Measurements from ENCODE around the gene DGLUCY. TPM values are rescaled to one million over a fixed set of nuclear protein-coding genes. Genes with fewer than 3 reads are reported as not detected.

The DGLUCY gene
- total and polyA plus RNA-seq, 2 of the 8 experiments (the other 6 are each of a cell fraction or from before 2014, with no cell fraction given), result 24.9 to 31.8 TPM

GRCh38 chr14:91145391-91146160, 31.7 kb downstream of the DGLUCY start:
- CTCF ChIA-PET (ENCODE audit: partially characterized antibody), result interaction anchor here (1.4 to 2.5 kb wide), 6 partner anchors 23 to 243 kb away, joined by 3 to 10 read pairs (median 5); no protein-coding TSS in a partner anchor
- Histone ChIP-seq H3K18ac (ENCODE audit: extremely low read depth, low read length) (no peak overlapping the region), H2BK12ac (ENCODE audit: low read depth, low read length) (no peak overlapping the region), H3K79me1 (ENCODE audit: low read depth, low read length) (no peaks in the 10 kb centered on the region), H2BK5ac (ENCODE audit: low read depth, low read length) (no peak overlapping the region), H2BK120ac (replicated peaks; ENCODE audit: low read depth, low read length) (no peak overlapping the region), H3K9me3 (ENCODE audit: insufficient read depth in 2 of 2, low read depth in 1 of 2, low read length in 1 of 2) (no peaks in the 10 kb centered on the region), H3K23me2 (ENCODE audit: low read depth, low read length) (no peaks in the 10 kb centered on the region), H3K79me2 (ENCODE audit: control insufficient read depth in 1 of 2, insufficient read depth in 2 of 2, low read length in 2 of 2) (no peaks in the 10 kb centered on the region), H3K56ac (replicated peaks; ENCODE audit: insufficient read length, low read depth, low read length) (no peak overlapping the region), H2AK5ac (ENCODE audit: low read depth, low read length) (no peak overlapping the region), H3K23ac (ENCODE audit: insufficient read length) (no peak overlapping the region), H3K27ac (ENCODE audit: low read depth, low read length) (no peak overlapping the region), H3K4me1 (replicated peaks in 1 of 4; ENCODE audit: control insufficient read depth in 3 of 4, insufficient read depth in 4 of 4, low read length in 3 of 4) (peaks cover 0 to under 1% (median 0%) of the 10 kb centered on the region in 4 experiments; a peak in 1 of 7 replicates), H4K91ac (replicated peaks; ENCODE audit: insufficient read length, low read length) (no peak overlapping the region), H3K36me3 (ENCODE audit: control insufficient read depth in 2 of 4, insufficient read depth in 4 of 4, low read length in 3 of 4) (peaks cover 0 to 13% (median 1%) of the 10 kb centered on the region in 4 experiments; a peak in 5 of 8 replicates), H3K14ac (ENCODE audit: insufficient read length) (no peak overlapping the region), H4K8ac (ENCODE audit: extremely low read depth, insufficient read depth, low read length) (no peak overlapping the region), H3K4me3 (ENCODE audit: extremely low read depth in 1 of 4, insufficient read depth in 2 of 4, low read depth in 3 of 4, low read length in 4 of 4) (no peak overlapping the region), H3K27me3 (replicated peaks in 1 of 4; ENCODE audit: control insufficient read depth in 3 of 4, extremely low read depth in 1 of 4, insufficient read depth in 3 of 4, low read length in 3 of 4) (no peaks in the 10 kb centered on the region), H3K9ac (replicated peaks in 1 of 4; ENCODE audit: extremely low read depth in 1 of 4, low read depth in 3 of 4, low read length in 3 of 4) (no peak overlapping the region), H4K5ac (ENCODE audit: insufficient read length, low read depth, low read length) (no peak overlapping the region), H3K4ac (replicated peaks; ENCODE audit: insufficient read length, low read depth, low read length) (no peak overlapping the region), H4K20me1 (replicated peaks in 1 of 2; ENCODE audit: control insufficient read depth in 1 of 2, insufficient read depth in 2 of 2, low read length in 2 of 2) (peaks cover 0 to 1% of the 10 kb centered on the region in 2 experiments), H2BK15ac (ENCODE audit: low read length) (no peak overlapping the region), H3K4me2 (ENCODE audit: insufficient read depth in 1 of 2, low read depth in 2 of 2, low read length in 2 of 2) (no peak overlapping the region), H2BK20ac (ENCODE audit: low read length) (no peak overlapping the region), H2AFZ (ENCODE audit: low read length) (no peak overlapping the region)
- no peak for FAIRE-seq
- DNase-seq (ENCODE audit: low read depth in 1 of 2, low spot score in 2 of 2), result no peak
- 88% methylated on average over 11 of the region's 11 CpGs; no CpG with 5 or more reads in 1 of the 2 experiments for WGBS, 2 experiments (ENCODE audit: extremely low coverage in 1 of 2, insufficient coverage in 1 of 2, insufficient read length in 1 of 2, insufficient replicate concordance in 2 of 2, low coverage in 1 of 2, low lambda C conversion rate in 2 of 2, missing lambda C conversion rate in 1 of 2)
- POLR2A ChIA-PET (ENCODE audit: partially characterized antibody), result interaction anchor here (1.7 kb wide), 3 partner anchors 9 to 84 kb away, joined by 4 to 5 read pairs (median 4); no protein-coding TSS in a partner anchor
- TF ChIP-seq GTF2F1 (IDR thresholded peaks at IDR 0.05; ENCODE audit: borderline replicate concordance, low read depth, low read length), result no peak
- no peak for TF ChIP-seq MAX (IDR thresholded peaks at IDR 0.05)
- TF ChIP-seq EGR1 (IDR thresholded peaks at IDR 0.05; ENCODE audit: borderline replicate concordance, low read depth, low read length), result no peak
